NCI-H2107 treated with DMSO at 0.1 percent for 48 hours (cell line): ENCODE measurements around the gene C16orf87.
A peak's percentile ranks its signal among the peaks of the same experiment; 100 is the strongest.
"Not testable (repeated sequence)": the region's sequence is repeated elsewhere in the genome, so short reads cannot be mapped to it uniquely, and the experiment has no call there.

Experiments used
- DNase-seq: peaks from one replicate; lab custom pipeline; 2025; ENCODE audit not compliant: unreplicated experiment; lab: John Stamatoyannopoulos, UW

Gene C16orf87

DNA sequence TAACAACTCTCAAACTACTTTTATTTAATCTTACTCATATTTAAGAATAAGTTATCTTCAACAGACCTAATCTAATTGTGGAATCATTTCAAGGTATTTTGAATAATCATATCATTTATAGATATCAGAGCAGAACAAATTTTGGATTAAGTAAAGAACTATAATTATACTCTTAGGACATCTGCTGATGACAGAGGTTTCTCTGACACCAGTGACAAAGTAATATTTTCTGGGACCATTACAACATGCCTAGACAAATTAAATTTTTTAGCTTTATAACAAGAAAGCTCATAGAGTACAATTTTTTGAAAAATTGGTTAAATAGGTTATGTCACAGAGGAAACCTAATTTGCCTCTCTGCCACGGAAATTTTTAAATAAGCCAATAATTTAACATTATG is 30.5 kb downstream of the C16orf87 start:
- no peak for DNase-seq

DNA sequence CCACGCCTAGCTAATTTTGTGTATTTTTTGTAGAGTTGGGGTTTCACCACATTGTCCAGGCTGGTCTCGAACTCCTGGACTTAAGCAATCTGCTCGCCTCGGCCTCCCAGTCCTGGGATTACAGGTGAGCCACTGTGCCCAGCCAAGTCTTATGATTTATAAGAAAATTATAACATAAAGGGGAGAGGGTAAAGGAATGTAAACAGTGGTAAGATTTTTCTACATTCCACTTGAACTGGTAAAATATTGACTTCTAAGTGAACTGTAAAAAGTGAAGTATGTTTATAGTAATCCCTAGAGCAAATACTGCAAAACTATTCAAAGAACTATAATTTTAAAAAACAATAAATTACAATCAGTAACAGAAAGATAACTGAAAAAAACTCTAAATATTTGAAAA is 33.5 kb downstream of the C16orf87 start:
- no peak for DNase-seq

DNA sequence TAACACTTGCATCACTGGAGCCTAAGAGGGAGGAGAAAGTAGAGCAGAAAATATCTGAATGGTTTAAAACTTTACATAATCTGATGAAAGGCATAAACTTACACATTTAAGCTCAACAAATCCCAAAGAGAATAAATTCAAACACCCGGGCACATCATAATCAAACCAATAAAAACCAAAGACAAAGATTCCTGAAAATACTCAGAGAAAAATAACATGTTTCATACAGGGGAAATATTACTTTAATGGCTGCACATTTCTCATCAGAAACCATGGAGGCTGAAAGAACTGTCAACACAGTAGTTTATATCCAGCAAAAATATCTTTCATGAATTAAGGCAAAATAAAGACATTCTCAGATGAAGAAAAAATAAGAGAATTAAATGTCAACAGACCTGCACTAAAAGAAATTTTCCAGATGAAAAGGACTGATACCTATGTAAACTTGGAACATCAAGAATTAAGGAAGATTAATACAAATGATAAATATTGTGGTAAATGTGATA is 34.2 kb downstream of the C16orf87 start:
- DNase-seq = no peak

DNA sequence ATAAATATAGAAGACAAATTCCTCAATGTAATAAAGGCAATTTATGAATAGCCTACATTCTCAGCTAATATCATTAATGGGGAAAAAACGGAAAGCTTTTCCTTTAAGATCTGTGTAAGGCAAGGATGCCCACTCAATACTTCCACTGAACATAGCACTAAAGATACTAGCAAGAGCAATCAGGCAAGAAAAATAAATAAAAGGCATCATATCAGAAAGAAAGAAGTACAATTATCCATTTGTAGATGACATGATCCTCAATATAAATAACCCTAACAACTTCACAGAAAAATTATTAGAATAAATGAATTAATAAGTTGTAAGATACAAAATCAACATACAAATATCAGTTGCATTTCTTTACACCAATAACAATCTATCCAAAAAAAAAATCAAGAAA is 37.1 kb downstream of the C16orf87 start:
- DNase-seq = no peak

DNA sequence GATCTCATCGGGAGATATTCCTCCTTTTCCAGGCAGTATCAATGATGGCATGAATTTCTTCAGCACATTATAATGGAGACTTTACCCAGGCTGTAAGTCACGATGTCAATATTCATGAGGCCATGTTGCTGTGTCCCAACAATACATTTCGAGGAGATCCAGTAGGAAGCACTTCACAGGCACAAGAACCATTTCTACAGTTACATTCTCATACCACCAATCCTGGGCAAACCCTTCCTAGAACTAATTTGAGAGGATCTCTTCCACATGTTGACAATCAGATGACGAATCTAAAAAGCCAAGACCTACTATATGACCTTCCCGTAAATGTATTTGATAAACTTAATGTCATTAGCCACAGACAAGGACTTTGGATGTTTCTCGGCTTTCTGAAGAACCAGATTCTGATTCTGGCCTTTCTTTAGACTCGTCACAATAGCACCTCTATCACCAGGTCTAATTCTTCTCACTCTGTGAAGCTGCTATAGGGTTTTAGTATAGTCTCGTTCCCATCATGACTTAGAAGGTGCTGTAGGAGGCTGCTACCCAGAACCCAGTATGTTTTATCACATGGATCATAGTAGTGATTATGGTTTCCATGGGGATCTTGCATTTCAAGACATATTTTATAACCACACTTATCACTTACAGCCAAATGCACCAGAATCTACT is 40.2 kb downstream of the C16orf87 start:
- DNase-seq = no peak

DNA sequence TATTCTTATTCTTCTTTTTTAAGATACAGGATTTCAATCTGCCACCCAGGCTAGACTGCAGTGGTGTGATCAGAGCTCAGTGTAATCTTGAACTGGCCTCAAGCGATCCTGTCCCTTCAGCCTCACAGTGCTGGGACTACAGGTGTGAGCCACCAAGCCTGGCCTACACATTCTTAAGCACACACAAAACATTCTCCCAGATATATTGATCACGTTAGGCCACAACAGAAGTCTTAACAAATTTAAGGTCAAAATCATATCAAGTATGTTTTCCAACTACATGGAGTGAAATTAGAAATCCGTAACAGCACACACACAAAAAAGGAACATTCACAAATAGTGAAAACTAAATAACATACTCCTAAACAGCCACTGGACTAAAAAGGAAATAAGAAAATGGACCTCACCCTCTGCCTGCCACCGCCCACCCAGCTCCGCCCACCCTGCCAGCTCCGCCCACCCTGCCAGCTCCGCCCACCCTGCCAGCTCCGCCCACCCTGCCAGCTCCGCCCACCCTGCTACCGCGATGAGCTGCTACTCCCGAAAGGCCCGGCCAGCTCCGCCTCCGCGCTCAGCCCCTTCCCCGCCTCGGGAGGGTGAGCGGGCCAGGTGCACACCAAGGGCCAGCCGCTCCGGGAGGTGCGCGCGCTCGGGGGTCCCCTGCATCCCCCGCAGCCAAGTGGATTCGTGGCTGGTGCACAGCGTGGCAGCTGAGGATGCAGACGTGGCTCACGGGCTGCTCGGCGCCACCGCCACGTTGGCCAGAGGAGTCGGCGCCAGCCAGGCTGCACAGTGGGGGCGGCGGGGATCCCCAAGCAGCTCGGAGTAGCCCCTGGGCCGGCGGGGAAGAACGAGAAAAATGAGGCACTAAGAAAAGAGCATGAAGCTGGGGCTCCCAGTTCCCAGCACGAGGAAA is 41.2 kb downstream of the C16orf87 start:
- DNase-seq = peak; percentile 43

DNA sequence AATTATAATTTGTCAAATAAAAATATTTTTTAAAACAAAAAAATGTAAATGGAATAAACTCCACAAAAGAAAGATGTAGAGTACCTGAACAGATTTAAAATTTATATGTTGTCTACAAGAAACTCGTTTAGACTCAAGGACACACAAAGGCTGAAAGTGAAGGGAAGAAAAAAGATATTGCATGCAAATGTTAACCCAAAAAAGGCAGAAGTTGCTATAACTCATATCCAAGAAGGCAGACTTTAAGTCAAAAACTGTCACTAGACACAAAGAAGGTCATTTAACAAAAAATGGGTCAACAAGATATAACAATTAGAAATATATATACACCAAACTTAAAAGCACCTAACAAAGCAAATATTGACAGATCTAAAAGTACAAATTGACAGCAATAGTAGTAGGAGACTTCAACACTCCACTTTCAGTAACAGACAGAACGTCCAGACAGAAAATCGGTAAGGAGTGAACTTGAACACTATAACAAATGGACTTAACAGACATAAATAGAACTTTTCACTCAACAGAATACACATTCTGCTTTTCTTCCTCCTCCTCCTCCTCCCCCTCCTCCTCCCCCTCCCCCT is 42.0 kb downstream of the C16orf87 start:
- DNase-seq = no peak

DNA sequence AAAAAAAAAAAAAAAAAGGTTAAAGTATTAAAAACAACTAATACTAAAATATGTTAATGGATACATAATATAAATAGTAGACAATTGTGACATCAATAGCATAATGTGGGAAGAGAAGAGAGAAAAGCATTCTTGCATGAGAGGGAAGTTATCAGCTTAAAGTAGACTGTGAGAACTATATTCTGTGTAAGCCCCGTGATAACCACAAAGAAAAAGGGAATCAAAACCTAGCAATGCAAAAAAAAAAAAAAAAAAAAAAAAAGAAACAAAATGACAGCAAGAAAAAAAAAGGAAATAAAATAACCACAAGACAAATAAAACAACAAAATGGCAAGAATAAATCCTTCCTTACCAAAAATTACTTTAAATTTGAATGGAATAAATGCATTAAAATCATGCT is 43.1 kb downstream of the C16orf87 start:
- DNase-seq = no peak

DNA sequence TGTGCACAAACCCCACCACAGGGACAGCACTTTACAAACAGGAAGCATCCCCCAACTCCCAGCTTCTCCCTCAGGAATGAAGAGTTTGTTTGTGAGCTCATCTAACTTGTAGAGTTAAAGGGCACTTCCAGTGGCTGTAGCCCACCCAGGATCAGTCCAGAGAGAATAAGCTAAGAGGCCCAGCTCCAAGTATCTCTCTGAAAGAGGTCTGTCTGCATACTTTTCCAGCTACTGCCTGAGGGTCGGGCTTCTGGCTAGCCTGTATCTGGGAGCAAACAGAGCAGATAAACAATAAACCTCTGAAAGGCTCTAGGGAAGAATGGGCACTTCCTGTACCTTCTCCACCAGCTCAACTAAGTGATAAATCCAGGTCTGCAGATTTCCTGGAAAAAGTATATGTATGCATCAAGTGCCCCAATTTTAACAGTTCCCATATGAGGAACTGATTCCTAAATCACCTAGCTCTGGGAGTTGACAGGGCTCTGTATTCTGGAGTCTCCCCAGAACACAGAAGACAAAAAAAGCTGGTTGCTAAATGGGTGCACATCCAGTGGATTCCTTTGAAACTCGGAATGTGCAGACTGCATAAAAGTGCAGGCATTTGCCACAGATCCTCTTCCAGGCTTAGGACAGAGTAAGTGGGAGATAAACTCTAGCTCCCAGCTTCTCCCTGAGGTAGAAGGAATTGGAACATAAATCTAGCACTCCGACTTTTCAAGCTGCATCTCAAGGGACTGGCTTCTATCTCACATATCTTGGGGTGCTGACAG is 45.7 kb downstream of the C16orf87 start:
- no peak for DNase-seq

DNA sequence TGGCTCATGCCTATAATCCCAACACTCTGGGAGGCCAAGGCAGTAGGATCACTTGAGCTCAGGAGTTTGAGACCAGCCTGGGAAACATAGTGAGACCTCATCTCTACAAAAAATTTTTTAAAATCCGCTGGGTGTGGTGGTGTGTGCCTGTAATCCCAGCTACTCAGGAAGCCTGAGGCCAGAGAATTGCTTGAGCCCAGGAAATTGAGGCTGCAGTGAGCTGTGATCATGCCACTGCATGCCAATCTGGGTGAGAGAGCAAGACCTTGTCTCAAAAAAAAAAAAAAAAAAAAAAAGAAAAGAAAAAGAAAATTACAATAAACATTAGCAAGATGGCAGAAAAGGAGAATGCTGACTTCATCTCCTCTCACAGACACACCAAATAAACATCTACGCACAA is 46.4 kb downstream of the C16orf87 start:
- DNase-seq = not testable (repeated sequence)

DNA sequence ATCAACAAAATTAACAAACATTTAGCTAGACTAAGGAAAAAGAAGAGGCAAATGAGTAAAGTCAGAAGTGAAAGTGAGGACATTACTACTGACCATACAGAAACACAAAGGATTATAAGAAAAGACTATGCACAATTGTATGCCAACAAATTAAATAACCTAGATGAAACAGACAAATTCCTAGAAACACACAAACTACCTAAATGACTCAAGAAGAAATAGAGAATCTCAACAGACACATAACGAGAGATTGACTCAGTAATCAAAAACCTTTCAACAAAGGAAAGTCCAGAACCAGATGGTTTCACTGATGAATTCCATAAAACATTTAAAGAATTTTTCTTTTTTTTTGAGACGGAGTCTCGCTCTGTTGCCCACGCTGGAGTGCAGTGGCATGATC is 47.2 kb downstream of the C16orf87 start:
- no peak for DNase-seq

DNA sequence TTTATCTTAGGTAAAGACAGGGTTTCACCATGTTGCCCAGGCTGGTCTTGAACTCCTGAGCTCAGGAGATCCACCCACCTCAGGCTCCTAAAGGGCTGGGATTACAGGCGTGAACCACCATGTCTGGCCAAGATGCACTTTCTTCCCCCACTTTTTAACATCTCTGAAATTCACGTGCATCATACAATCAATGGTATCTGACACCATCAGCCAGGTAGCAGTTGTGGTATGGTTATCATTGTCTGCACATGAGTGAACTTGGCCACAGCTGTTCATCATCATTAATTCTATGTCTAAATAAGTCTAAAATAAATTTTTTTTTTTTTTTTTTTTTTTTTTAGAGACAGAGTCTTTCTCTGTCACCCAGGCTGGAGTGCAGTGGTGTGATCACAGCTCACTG is 48.7 kb downstream of the C16orf87 start:
- no peak for DNase-seq

DNA sequence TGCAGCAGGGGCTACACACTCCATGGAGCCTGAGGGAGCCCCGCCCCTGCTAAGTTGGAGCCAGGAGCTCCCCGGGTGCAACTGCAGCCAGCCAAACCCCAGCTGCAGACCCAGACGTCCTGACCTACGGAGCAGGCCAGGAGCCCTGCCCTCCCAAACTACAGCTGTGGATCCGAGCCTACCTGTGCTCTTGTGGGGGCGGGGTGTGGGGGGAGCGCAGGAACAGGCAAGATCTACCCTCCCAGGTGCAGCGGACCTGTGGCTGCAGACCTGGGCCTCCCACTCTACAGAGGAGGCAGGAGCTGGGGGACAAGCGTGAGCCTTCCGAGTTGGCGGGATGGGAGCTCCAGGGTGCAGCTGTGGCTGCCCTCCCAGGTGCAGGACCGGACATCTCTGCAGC is 53.2 kb downstream of the C16orf87 start:
- no peak for DNase-seq

DNA sequence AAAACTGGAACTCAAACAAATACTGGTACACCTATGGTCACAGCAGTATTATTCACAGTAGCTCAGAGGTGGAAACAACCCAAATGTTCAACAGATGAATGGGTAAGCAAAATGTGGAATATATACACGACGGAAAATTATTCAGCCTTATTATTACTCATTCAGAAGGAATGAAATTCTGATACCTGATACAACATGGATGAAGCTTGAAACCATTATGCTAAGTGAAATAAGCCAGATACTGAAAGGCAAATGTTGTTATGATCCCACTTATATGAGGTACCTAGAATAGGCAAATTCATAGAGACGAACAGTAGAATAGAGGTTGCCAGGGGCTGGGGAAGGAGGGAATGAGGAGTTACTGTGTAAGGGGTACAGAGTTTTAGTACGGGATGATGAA is 55.8 kb downstream of the C16orf87 start:
- no peak for DNase-seq

DNA sequence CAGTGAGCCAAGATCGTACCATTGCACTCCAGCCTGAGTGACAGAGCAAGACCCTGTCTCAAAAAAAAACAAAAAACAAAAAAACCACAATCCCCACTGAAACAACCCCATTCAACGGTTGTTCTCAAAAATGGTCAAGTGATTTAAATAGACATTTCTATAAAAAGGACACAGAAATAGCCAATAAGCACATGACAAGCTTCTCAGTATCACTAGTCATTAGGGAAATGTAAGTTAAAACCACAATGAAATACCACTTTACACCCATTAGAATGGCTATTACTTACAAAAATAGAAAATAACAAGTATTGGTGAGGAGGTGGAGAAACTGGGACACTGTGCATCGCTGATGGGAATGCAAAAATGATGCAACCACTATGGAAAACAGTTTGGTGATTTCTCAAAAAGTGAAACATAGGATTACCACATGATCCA is 56.2 kb downstream of the C16orf87 start:
- DNase-seq = no peak

DNA sequence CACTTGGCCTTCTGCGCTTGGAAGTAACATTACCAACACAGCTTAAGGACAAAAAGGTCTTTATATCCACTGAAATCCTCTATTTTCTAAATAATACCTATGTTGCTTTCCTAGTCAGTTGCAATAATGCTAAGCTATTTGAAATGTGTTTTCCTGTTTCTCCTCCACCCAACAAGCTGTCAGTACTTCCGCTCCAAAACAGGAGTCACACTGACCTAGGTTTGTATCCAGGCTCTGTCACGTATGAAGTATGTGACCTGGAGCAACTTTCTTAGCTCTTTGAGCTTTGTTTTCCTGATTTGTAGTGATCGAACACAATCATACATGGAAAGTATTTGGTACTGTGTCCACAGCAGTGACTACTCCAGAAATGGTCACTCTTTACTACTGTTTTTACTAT is 58.5 kb downstream of the C16orf87 start:
- no peak for DNase-seq

DNA sequence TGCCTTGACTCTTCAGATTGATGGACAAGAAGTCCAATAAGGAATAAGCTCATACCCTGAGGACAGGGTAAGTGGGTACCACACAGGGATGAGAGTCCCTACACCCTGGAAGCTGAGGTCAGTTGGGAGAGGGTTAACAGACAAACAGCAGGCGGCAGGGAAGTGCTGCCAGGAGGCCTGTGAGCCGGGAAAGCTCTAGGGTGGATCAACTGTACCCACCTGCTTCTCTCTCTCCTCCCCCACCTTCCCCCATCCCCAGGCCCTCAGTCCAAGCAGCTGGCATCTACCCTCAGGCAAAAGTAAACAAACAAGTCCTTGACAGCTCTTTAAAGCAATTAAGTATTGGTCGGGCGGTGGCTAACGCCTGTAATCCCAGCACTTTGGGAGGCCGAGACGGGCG is 62.2 kb downstream of the C16orf87 start:
- DNase-seq = peak; percentile 95

DNA sequence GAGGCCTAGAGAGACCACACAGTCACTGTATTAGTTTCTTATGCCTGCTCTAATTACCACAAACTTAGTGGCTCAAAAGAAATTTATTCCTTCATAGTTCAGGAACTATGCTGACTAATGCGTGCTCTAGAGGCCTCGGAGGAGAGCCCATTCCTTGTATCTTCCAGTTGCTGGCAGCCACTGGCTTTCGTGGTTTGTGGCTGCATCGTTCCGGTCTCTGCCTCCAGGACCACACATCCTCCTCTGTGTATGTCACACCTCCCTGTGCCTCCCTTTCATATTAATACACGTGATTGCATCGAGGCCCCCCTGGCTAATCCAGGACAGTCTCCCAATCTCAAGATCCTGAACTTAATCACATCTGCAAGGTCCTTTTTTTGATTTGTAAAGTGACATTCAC is 65.9 kb downstream of the C16orf87 start:
- no peak for DNase-seq

DNA sequence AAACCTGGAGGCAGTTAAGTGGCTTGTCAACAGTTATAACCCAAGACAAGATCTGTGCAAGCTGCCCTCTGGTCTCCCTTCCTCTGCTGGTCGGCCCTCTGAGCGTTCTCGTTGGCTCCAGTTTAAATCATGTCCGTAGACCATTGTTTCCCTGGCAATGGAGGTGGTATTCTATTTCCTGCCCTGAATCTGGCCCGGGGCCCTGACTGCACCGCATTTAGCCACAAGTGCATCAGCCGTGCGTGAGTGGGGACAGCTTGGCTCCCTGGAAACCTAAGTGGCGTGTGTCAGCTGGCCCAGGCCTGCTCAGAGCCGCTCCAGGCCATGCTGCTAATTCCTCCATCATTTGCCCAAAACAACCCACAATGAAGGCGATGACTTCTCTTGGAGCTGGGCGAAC is 67.8 kb downstream of the C16orf87 start:
- DNase-seq = peak; percentile 56

DNA sequence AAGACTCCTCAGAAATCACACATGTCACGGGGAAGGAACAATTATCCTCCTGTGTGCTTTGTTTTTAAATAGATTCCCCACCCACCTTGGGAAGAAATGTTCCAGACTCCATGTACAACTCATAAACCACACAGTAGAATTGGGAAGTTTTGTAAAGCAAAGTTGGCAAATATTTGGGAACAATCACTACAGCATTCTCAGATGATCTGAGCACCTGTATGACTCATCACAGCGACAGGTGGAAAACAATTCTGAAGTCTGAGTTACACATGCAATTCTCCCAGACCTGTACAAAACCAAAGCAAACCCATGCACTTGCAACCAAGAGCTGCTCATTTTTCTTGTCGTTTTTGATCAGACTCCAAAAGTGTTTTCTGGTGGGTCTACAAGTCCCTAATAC is 68.4 kb downstream of the C16orf87 start:
- DNase-seq = peak; percentile 56

DNA sequence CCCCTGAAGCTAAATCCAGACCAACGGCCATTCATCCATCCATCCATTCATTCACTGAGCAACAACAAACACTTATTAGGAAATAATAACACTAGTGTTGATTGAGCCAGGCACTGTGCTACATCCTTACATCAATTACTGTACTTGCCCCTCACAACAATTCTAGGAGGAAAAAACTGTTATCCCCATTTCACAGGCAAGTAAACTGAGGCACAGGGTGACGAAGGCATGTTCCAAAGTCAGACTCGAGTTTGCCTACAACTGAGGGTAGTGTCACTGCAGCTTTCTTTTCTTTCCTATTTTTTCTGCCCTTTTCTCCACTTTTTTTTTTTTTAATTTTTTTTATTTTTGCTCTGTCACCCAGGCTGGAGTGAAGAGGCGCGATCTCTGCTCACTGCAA is 71.7 kb downstream of the C16orf87 start:
- DNase-seq = no peak
